Inferior parietal cortex (tissue), 1 donor: ENCODE measurements around the gene IL9R.
"Not testable (repeated sequence)": the region's sequence is repeated elsewhere in the genome, so short reads cannot be mapped to it uniquely, and the experiment has no call there.

Source experiments
- DNase-seq: peaks from one replicate; pipeline ENCODE4 v3.0.0-alpha.2; 2016; ENCODE audit errors: extremely low spot score

Gene IL9R

GRCh38 chrX:155997436-155997835, at the start of gene IL9R:
TSS of gene IL9R (plus strand) at chrX:155997696. CDS start at chrX:155997760, 64 bp downstream.
- DNase-seq: no peak

- DNase-seq: no peak
Measured at GRCh38 chrX:155949098-155949497, 48.4 kb upstream of the IL9R start.

- DNase-seq: no peak
Measured at GRCh38 chrX:155951237-155951789, 46.2 kb upstream of the IL9R start.

GRCh38 chrX:155953055-155953454, 44.4 kb upstream of the IL9R start:
- DNase-seq: no peak

GRCh38 chrX:155954793-155955192, 42.7 kb upstream of the IL9R start:
- DNase-seq: no peak

- no peak for DNase-seq
Measured at GRCh38 chrX:155956099-155956498, 41.4 kb upstream of the IL9R start.

- DNase-seq: no peak
Measured at GRCh38 chrX:155956649-155957048, 40.8 kb upstream of the IL9R start.

- DNase-seq: no peak
Measured at GRCh38 chrX:155957843-155958242, 39.7 kb upstream of the IL9R start.

GRCh38 chrX:155959018-155959587, 38.4 kb upstream of the IL9R start:
- no peak for DNase-seq

- DNase-seq: no peak
Measured at GRCh38 chrX:155962906-155963305, 34.6 kb upstream of the IL9R start.

GRCh38 chrX:155966876-155967275, 30.6 kb upstream of the IL9R start:
- DNase-seq: no peak

GRCh38 chrX:155967653-155968325, 29.7 kb upstream of the IL9R start:
- no peak for DNase-seq

- no peak for DNase-seq
Measured at GRCh38 chrX:155968326-155968661, 29.2 kb upstream of the IL9R start.

- DNase-seq: no peak
Measured at GRCh38 chrX:155968791-155969190, 28.7 kb upstream of the IL9R start.

GRCh38 chrX:155971658-155972057, 25.8 kb upstream of the IL9R start:
- not testable (repeated sequence) for DNase-seq

GRCh38 chrX:155972241-155972640, 25.3 kb upstream of the IL9R start:
- not testable (repeated sequence) for DNase-seq

GRCh38 chrX:155983326-155983725, 14.2 kb upstream of the IL9R start:
- no peak for DNase-seq

- no peak for DNase-seq
Measured at GRCh38 chrX:155985208-155985607, 12.3 kb upstream of the IL9R start.

- not testable (repeated sequence) for DNase-seq
Measured at GRCh38 chrX:155986995-155987394, 10.5 kb upstream of the IL9R start.

- no peak for DNase-seq
Measured at GRCh38 chrX:155988859-155989258, 8.6 kb upstream of the IL9R start.

- no peak for DNase-seq
Measured at GRCh38 chrX:155993421-155993820, 4.1 kb upstream of the IL9R start.

- DNase-seq: no peak
Measured at GRCh38 chrX:155995321-155995875, 2.1 kb upstream of the IL9R start.

- DNase-seq: no peak
Measured at GRCh38 chrX:155998116-155998515, 620 bp downstream of the IL9R start.
